Heart left ventricle (tissue), 16 donors: ENCODE data around the gene TSC22D1. TPM values are rescaled to one million over a fixed set of nuclear protein-coding genes. Genes with fewer than 3 reads are reported as not detected.

Experiments used
- ATAC-seq, 4 donors: fragments of 200-7000 bp; cut with Tn5 transposase; one replicate each; pipeline ENCODE4 v1.9.1; 2020 to 2022; ENCODE audit warnings: moderate library complexity in 4 of 4, mild to moderate bottlenecking in 3 of 4, moderate number of reproducible peaks in 1 of 4
- DNase-seq, 5 donors: peaks; one replicate each; pipeline ENCODE4 v3.0.0-alpha.2; 2020
- H3K27ac ChIP-seq, 12 donors: fragments of 200-600 bp; sonication (generic) in 4 of 12; one replicate each; pipeline versions ENCODE4 v1.5.0 to v1.8.0; 2016 to 2022; ENCODE audit warnings: mild to moderate bottlenecking in 2 of 12
- H3K27me3 ChIP-seq, 9 donors: fragments of 200-600 bp; sonication (generic) in 2 of 9; one replicate each; pipeline versions ENCODE4 v1.5.1 to v1.8.0; 2016 to 2022; ENCODE audit warnings: mild to moderate bottlenecking in 3 of 9
- H3K36me3 ChIP-seq, 9 donors: fragments of 200-600 bp; sonication (generic) in 2 of 9; one replicate each; pipeline versions ENCODE4 v1.5.0 to v1.8.0; 2018 to 2022; ENCODE audit warnings: mild to moderate bottlenecking in 2 of 9
- H3K4me1 ChIP-seq, 12 donors: fragments of 200-600 bp; sonication (generic) in 4 of 12; one replicate each; pipeline versions ENCODE4 v1.5.0 to v1.8.0; 2016 to 2022; ENCODE audit warnings: mild to moderate bottlenecking in 3 of 12
- H3K4me3 ChIP-seq, 12 donors: fragments of 200-600 bp; sonication (generic) in 4 of 12; one replicate each; pipeline versions ENCODE4 v1.5.0 to v1.8.0; 2017 to 2022; ENCODE audit warnings: mild to moderate bottlenecking in 9 of 12, moderate library complexity in 4 of 12
- H3K9me3 ChIP-seq, 12 donors: fragments of 200-600 bp; sonication (generic) in 4 of 12; one replicate each; pipeline versions ENCODE4 v1.5.0 to v1.8.0; 2016 to 2022; ENCODE audit warnings: mild to moderate bottlenecking in 1 of 12
- CTCF ChIP-seq, 12 donors: fragments of 200-600 bp; sonication (generic) in 4 of 12; IDR thresholded peaks; one replicate each; pipeline versions ENCODE4 v1.5.0 to v1.8.0; 2018 to 2022; ENCODE audit warnings: antibody characterized with exemption in 12 of 12, mild to moderate bottlenecking in 5 of 12
- POLR2A ChIP-seq, 2 donors: fragments of 450-650 bp; IDR thresholded peaks; one replicate each; pipeline ENCODE4 v1.6.1; 2017; ENCODE audit warnings: antibody characterized with exemption in 2 of 2, mild to moderate bottlenecking in 2 of 2, moderate library complexity in 2 of 2
- WGBS, 4 donors: extraction: QIAGEN DNeasy Blood & Tissue Kit in 2 of 4; methylation state at CpG; one replicate each; pipeline versions ENCODE4 v1.1.5 to v1.1.7; 2013 to 2018; 5-methylcytosine and 5-hydroxymethylcytosine counted together
- intact Hi-C, 10 donors: fragments of 100-400 bp; cut with DNase I; formaldehyde crosslinking; loops; one replicate each; pipeline versions ENCODE4 v1.11.1 to v1.14.2; 2022
- polyA plus RNA-seq, 2 donors: library from polyadenylated mRNA; stranded (reverse); fragments of 200-250 nt; gene quantifications; one replicate each; pipeline ENCODE4 v1.2.3, GENCODE V29; 2013
- total RNA-seq, 9 donors: library from RNA; depleted of rRNA in 2 of 9; stranded (reverse); fragments of >200 nt in 2 of 9; fragmentation: NEBNext Ultra II Directional in 3 of 9; extraction: Animal tissue kit (Norgen Biotek cat#: 25700) in 3 of 9; gene quantifications; one replicate each; pipeline versions ENCODE4 v1.1.0 to v1.2.4, GENCODE V29; 2016 to 2023
- donor health status: ischemic (EF 13 %, LVEDD 7.1; RV severe dilation, severe dysfunction).
- donor health status: healthy with polysubstance abuse.
- donor health status: DM: no; HTN: yes; CAD: no.
- donor health status: DM: no; HTN: no; CAD: no.
- donor health status: ischemic (EF 25% LVEDD 6.9; RV normal size, moderate dysfunction).
- donor health status: ischemic (EF 25% LVEDD 5.7; RV mildly dilated, moderate dysfunction).
- donor health status: healthy.
- donor health status: DM: yes; HTN: yes; CAD: no.
- donor health status: ischemic (EF 35%, LVEDD 5.7; RV mildly dilated, moderate dysfunction).
- donor health status: nonischemic (EF 11% LVEDD 7.7; RV severe dilation, severe dysfunction).
- donor health status: DM: yes; HTN: yes; CAD: no.
- donor health status: PGD.
- donor health status: ischemic (EF 29% LVEDD 5.4; RV normal size, mild dysfunction).
- donor health status: nonischemic (EF 23%, LVEDD 6.1; RV moderate dilation, normal function).

Gene TSC22D1
- total and polyA plus RNA-seq, 11 donors, result 61.0 to 166 (median 125) TPM

DNA sequence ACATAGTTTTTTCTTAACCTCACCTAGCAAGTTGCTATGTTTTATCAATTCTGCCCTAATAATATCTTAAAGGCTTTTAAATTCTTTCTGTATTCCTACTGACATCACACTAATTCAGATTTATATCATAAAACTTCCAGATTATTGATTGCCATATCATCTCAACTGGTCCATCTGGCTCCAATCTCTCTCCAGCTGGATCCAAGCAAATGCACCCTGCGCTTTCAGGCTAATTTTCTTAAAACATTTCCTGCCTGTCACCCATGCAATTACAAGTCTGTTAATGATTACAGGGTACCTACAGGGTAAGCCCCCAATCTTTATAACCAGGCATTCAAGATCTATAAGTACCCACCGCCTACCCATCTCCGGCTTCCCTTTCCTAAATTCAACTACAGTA is 107.3 kb downstream of the TSC22D1 start:
- intact Hi-C loops, result loop anchor here in 1 of 10 donors (2.0 kb wide), 1 partner anchor 564 kb away; no protein-coding TSS in a partner anchor
- DNase-seq (no peak), ATAC-seq (no peak)
- WGBS, 4 donors, result 95 to 98% (median 97%) methylated on average over 3 of the region's 3 CpGs
- Histone ChIP-seq H3K4me3 (no peak overlapping the region), H3K27ac (no peak overlapping the region), H3K9me3 (no peaks in the 10 kb centered on the region), H3K27me3 (no peaks in the 10 kb centered on the region), H3K4me1 (peaks cover 0 to 10% (median 5%) of the 10 kb centered on the region in 12 donors), H3K36me3 (no peaks in the 10 kb centered on the region)
- TF ChIP-seq CTCF (IDR thresholded peaks at IDR 0.05), result no peak
- no peak for TF ChIP-seq POLR2A (IDR thresholded peaks at IDR 0.05)

GRCh38 chr13:44465318-44465717 is 110.8 kb downstream of the TSC22D1 start:
- TF ChIP-seq POLR2A (IDR thresholded peaks at IDR 0.05), result no peak
- TF ChIP-seq CTCF (IDR thresholded peaks at IDR 0.05), result no peak
- intact Hi-C loops, result no loop called here
- DNase-seq (no peak), ATAC-seq (no peak)
- peaks cover 0 to 8% (median 0%) of the 10 kb centered on the region in 12 donors for H3K4me1 ChIP-seq
- H3K36me3 ChIP-seq, result no peaks in the 10 kb centered on the region
- WGBS, 4 donors, result 66 to 87% (median 78%) methylated on average over 4 of the region's 4 CpGs
- H3K27me3 ChIP-seq, result no peaks in the 10 kb centered on the region
- no peak overlapping the region for H3K4me3 ChIP-seq
- no peak overlapping the region for H3K27ac ChIP-seq
- no peaks in the 10 kb centered on the region for H3K9me3 ChIP-seq

- Histone ChIP-seq H3K4me3 (no peak overlapping the region), H3K4me1 (peaks cover 0 to 8% (median 0%) of the 10 kb centered on the region in 12 donors), H3K27ac (no peak overlapping the region), H3K27me3 (no peaks in the 10 kb centered on the region), H3K36me3 (no peaks in the 10 kb centered on the region), H3K9me3 (peaks cover 0 to 2% (median 0%) of the 10 kb centered on the region in 12 donors)
- intact Hi-C loops, result no loop called here
- WGBS, 4 donors, result 93 to 100% (median 97%) methylated on average over 1 of the region's 1 CpG
- TF ChIP-seq CTCF (IDR thresholded peaks at IDR 0.05) (no peak), POLR2A (IDR thresholded peaks at IDR 0.05) (no peak)
- DNase-seq (no peak), ATAC-seq (no peak)
Observed at GRCh38 chr13:44464471-44464870, 111.7 kb downstream of the TSC22D1 start.

- DNase-seq, result no peak
- H3K4me1 ChIP-seq, result peaks cover 0 to 8% (median 0%) of the 10 kb centered on the region in 12 donors
- H3K9me3 ChIP-seq, result peaks cover 0 to 3% (median 0%) of the 10 kb centered on the region in 12 donors
- no peak for ATAC-seq
- no peak for TF ChIP-seq POLR2A (IDR thresholded peaks at IDR 0.05)
- TF ChIP-seq CTCF (IDR thresholded peaks at IDR 0.05), result no peak
- WGBS, 4 donors, result 69 to 82% (median 79%) methylated on average over 1 of the region's 1 CpG
- no peaks in the 10 kb centered on the region for H3K36me3 ChIP-seq
- no peaks in the 10 kb centered on the region for H3K27me3 ChIP-seq
- intact Hi-C loops, result no loop called here
- no peak overlapping the region for H3K27ac ChIP-seq
- H3K4me3 ChIP-seq, result no peak overlapping the region
Observed at GRCh38 chr13:44463759-44464158, 112.4 kb downstream of the TSC22D1 start.
